ENCODE data around the gene UVRAG. TPM values are rescaled to one million over a fixed set of nuclear protein-coding genes. Genes with fewer than 3 reads are reported as not detected.
"Not testable (repeated sequence)": the region's sequence is repeated elsewhere in the genome, so short reads cannot be mapped to it uniquely, and the experiment has no call there.

UVRAG gene
- total RNA-seq, 1 donor from 2014 or later, result 27.6 TPM

DNA sequence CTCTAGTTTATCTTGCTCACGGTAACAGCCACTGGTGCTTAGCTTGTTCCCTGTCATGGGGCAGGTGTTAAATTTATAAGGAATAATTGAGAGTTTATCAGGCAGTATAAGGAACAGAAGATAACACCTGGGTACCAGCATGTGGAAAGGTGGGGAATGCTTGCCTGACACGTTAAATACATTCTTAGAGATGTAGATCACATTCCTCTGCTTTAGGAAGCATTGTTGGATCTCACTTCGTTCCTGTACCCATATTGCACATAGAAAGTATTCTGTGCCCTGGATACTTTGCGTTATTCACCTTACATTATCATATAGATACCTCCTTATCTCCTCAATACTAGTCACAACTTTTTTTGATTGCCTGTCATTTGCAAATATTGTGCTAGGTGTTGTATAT, 114.7 kb downstream of the UVRAG start:
- Mint-ChIP-seq H3K4me1 (peaks cover 10% of the 10 kb centered on the region), H3K27ac (no peak overlapping the region), H3K36me3 (peaks cover 3% of the 10 kb centered on the region), H3K9me3 (peaks cover 3% of the 10 kb centered on the region), H3K4me3 (no peak overlapping the region), H3K27me3 (ENCODE audit: low read depth) (no peaks in the 10 kb centered on the region)
- TF ChIP-seq, protein P1, sequence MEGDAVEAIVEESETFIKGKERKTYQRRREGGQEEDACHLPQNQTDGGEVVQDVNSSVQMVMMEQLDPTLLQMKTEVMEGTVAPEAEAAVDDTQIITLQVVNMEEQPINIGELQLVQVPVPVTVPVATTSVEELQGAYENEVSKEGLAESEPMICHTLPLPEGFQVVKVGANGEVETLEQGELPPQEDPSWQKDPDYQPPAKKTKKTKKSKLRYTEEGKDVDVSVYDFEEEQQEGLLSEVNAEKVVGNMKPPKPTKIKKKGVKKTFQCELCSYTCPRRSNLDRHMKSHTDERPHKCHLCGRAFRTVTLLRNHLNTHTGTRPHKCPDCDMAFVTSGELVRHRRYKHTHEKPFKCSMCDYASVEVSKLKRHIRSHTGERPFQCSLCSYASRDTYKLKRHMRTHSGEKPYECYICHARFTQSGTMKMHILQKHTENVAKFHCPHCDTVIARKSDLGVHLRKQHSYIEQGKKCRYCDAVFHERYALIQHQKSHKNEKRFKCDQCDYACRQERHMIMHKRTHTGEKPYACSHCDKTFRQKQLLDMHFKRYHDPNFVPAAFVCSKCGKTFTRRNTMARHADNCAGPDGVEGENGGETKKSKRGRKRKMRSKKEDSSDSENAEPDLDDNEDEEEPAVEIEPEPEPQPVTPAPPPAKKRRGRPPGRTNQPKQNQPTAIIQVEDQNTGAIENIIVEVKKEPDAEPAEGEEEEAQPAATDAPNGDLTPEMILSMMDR (IDR thresholded peaks at IDR 0.05; ENCODE audit: unreplicated experiment), result no peak
- no peak for DNase-seq (ENCODE audit: low spot score in 2 of 2, unreplicated experiment in 2 of 2)

DNA sequence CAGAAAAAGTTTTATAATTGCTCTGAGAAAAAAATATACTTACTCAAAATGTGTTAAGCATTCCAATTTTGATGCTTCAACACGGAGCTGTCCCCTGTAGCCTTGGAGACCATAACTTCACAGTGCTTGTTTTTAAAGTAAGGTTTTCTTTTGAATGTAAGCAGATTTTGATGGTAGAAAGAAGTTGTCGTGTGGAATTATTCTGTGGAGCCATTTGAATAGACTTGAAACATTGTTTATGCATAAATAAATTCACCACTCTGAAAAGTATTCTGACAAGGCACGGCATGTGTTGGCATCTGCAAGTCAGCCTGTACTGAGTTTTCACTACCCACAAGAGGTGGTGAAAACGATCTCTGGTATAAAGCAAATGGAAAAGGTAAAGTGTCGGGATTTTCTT, 115.5 kb downstream of the UVRAG start:
- Mint-ChIP-seq H3K4me3 (no peak overlapping the region), H3K4me1 (peaks cover 4% of the 10 kb centered on the region), H3K36me3 (peaks cover 3% of the 10 kb centered on the region), H3K27me3 (ENCODE audit: low read depth) (no peaks in the 10 kb centered on the region), H3K9me3 (peaks cover 3% of the 10 kb centered on the region), H3K27ac (no peak overlapping the region)
- no peak for DNase-seq (ENCODE audit: low spot score in 2 of 2, unreplicated experiment in 2 of 2)
- TF ChIP-seq, protein P1 (IDR thresholded peaks at IDR 0.05; ENCODE audit: unreplicated experiment), result no peak

DNA sequence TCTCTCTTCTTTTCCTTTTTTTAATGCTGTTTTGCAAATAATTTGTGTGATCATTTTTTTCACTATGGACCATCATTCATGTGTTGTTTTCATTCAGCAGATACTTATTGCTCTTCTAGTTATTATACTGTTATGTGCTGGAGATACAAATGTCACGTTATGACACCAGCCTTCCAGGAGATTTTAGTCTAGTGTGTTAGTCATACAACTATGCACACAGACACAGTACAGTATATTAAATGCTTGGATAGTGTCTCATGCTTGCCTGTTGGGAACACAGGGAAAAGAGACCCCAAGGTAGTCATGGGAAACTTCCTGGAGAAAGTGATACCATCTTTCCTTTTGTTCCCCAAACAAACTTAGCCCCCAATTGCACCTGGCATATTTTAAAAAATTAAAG, 116.1 kb downstream of the UVRAG start:
- Mint-ChIP-seq H3K4me3 (no peak overlapping the region), H3K4me1 (peaks cover 4% of the 10 kb centered on the region), H3K36me3 (peaks cover 3% of the 10 kb centered on the region), H3K27me3 (ENCODE audit: low read depth) (no peaks in the 10 kb centered on the region), H3K9me3 (peaks cover 3% of the 10 kb centered on the region), H3K27ac (no peak overlapping the region)
- TF ChIP-seq, protein P1 (IDR thresholded peaks at IDR 0.05; ENCODE audit: unreplicated experiment), result no peak
- DNase-seq (ENCODE audit: low spot score in 2 of 2, unreplicated experiment in 2 of 2), result no peak

DNA sequence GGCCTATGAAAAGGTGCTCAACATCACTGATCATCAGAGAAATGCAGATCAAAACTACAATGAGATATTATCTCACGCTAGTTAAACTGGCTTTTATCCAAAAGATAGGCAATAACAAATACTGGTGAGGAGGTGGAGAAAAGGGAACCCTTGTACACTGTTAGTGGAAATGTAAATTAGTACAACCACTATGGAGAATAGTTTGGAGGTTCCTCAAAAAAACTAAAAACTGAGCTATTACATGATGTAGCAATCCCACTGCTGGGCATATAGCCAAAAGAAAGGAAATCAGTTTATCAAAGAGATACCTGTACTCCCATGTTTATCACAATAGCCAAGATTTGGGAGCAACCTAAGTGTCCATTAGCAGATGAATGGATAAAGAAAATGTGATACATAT, 118.7 kb downstream of the UVRAG start:
- H3K36me3 Mint-ChIP-seq; H3K4me1 Mint-ChIP-seq; H3K27me3 Mint-ChIP-seq (ENCODE audit: low read depth); H3K9me3 Mint-ChIP-seq; H3K4me3 Mint-ChIP-seq; H3K27ac Mint-ChIP-seq; DNase-seq (ENCODE audit: low spot score in 2 of 2, unreplicated experiment in 2 of 2): not testable (repeated sequence)

DNA sequence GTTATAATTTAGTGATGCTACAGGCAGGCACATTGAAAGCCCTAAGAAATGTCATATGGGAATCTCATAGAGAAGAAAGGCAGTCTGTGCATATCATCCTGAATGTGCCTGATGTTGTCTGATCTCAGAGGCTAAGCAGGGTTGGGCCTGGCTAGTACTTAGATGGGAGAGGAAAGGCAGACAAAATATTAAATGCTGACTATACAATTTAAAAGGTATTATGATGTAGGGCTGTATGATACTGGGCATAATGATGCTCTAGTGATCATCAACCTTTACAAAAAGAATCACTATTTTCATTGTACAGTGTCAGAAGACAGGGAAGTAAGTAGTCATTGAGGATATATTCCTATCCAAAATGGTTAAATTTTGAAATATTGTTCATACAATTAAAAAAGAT, 119.8 kb downstream of the UVRAG start:
- TF ChIP-seq, protein P1 (IDR thresholded peaks at IDR 0.05; ENCODE audit: unreplicated experiment), result no peak
- H3K36me3 Mint-ChIP-seq, result peaks cover 3% of the 10 kb centered on the region
- peaks cover 3% of the 10 kb centered on the region for H3K9me3 Mint-ChIP-seq
- no peak for DNase-seq (ENCODE audit: low spot score in 2 of 2, unreplicated experiment in 2 of 2)
- H3K4me3 Mint-ChIP-seq, result no peak overlapping the region
- no peaks in the 10 kb centered on the region for H3K4me1 Mint-ChIP-seq
- H3K27ac Mint-ChIP-seq, result no peak overlapping the region
- no peaks in the 10 kb centered on the region for H3K27me3 Mint-ChIP-seq (ENCODE audit: low read depth)

DNA sequence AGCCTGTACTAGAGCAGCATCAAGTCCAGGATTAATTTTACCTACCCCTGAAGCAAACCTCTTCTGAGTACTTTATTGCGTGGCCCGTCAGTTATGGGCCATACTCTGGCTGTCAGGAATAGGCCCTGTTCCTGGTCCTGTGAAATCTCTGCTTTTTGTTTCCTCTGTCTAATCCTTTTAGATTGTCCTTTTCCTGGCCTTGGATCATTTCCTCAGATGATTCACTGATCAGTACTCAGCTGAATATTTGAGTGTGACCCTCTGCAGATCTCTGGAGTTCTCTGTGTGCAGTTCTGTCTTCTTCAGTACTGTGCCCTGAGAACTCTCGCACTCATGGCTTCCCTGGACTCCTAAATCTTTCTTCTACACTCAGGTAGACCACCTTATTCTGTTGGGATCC, 123.5 kb downstream of the UVRAG start:
- Mint-ChIP-seq H3K27me3 (ENCODE audit: low read depth) (no peaks in the 10 kb centered on the region), H3K4me1 (no peaks in the 10 kb centered on the region), H3K4me3 (no peak overlapping the region), H3K9me3 (no peaks in the 10 kb centered on the region), H3K27ac (no peak overlapping the region), H3K36me3 (no peaks in the 10 kb centered on the region)
- TF ChIP-seq, protein P1 (IDR thresholded peaks at IDR 0.05; ENCODE audit: unreplicated experiment), result no peak
- no peak for DNase-seq (ENCODE audit: low spot score in 2 of 2, unreplicated experiment in 2 of 2)

Measured in mesothelial cell of epicardium (in vitro differentiated cells).